CD4-positive, CD25-positive, alpha-beta regulatory T cell (primary cell): ENCODE results near the gene METAP1D. TPM values are rescaled to one million over a fixed set of nuclear protein-coding genes. Genes with fewer than 3 reads are reported as not detected.
A peak's percentile ranks its signal among the peaks of the same experiment; 100 is the strongest.
"Not testable (repeated sequence)": the region's sequence is repeated elsewhere in the genome, so short reads cannot be mapped to it uniquely, and the experiment has no call there.

Experiments
- ATAC-seq, 2 donors: fragments of 150-1000 bp; cut with Tn5 transposase; one replicate each; pipeline ENCODE4 v1.10.0; 2021; ENCODE audit warnings: low read depth in 2 of 2, moderate number of reproducible peaks in 2 of 2, moderate library complexity in 1 of 2
- DNase-seq, 3 donors: peaks; one replicate each; pipeline versions ENCODE4 v3.0.0 to v3.0.0-alpha.2; 2012 to 2022; ENCODE audit warnings: mixed read lengths in 1 of 3
- H3K27ac ChIP-seq: one replicate; pipeline ENCODE4 v1.7.0; 2013; ENCODE audit warnings: mild to moderate bottlenecking, low read length; ENCODE audit not compliant: insufficient read depth, poor library complexity, severe bottlenecking
- H3K27me3 ChIP-seq: one replicate; pipeline ENCODE4 v1.7.0; 2013; ENCODE audit warnings: low read length; ENCODE audit not compliant: control insufficient read depth, insufficient read depth
- H3K36me3 ChIP-seq: one replicate; pipeline ENCODE4 v1.7.0; 2013; ENCODE audit warnings: mild to moderate bottlenecking, low read length, moderate library complexity; ENCODE audit not compliant: control insufficient read depth, insufficient read depth
- H3K4me1 ChIP-seq: 2 replicates; pipeline ENCODE4 v1.7.0; 2013; ENCODE audit warnings: mild to moderate bottlenecking, low read length; ENCODE audit not compliant: insufficient read depth, control insufficient read depth, poor library complexity, severe bottlenecking
- H3K4me3 ChIP-seq: one replicate; pipeline ENCODE4 v1.7.0; 2013; ENCODE audit warnings: low read depth, mild to moderate bottlenecking, low read length, moderate library complexity
- H3K9me3 ChIP-seq, 2 experiments: 1 replicate in 1 of 2; 2 replicates in 1 of 2; pipeline ENCODE4 v1.7.0; 2013; ENCODE audit warnings: low read length in 2 of 2, mild to moderate bottlenecking in 1 of 2, moderate library complexity in 1 of 2; ENCODE audit not compliant: control insufficient read depth in 2 of 2
- H3K27ac Mint-ChIP-seq, 3 donors: one replicate each; pipeline ENCODE4 v1.8.0; 2020 to 2022; ENCODE audit warnings: mild to moderate bottlenecking in 3 of 3, mixed read lengths in 3 of 3, moderate library complexity in 2 of 3
- H3K27me3 Mint-ChIP-seq: one replicate; pipeline ENCODE4 v1.8.0; 2022; ENCODE audit warnings: mild to moderate bottlenecking, mixed read lengths
- H3K36me3 Mint-ChIP-seq: one replicate; pipeline ENCODE4 v1.8.0; 2020; ENCODE audit warnings: mixed read lengths
- H3K4me1 Mint-ChIP-seq, 4 donors: one replicate each; pipeline ENCODE4 v1.8.0; 2020 to 2022; ENCODE audit warnings: mixed read lengths in 4 of 4, mild to moderate bottlenecking in 1 of 4
- H3K4me3 Mint-ChIP-seq, 4 donors: one replicate each; pipeline ENCODE4 v1.8.0; 2020 to 2022; ENCODE audit warnings: mild to moderate bottlenecking in 4 of 4, mixed read lengths in 4 of 4, moderate library complexity in 3 of 4
- H3K9me3 Mint-ChIP-seq, 7 donors: one replicate each; pipeline ENCODE4 v1.8.0; 2020 to 2022; ENCODE audit warnings: mixed read lengths in 7 of 7, mild to moderate bottlenecking in 3 of 7, moderate library complexity in 2 of 7
- polyA plus RNA-seq, 4 donors: library from polyadenylated mRNA; unstranded; fragments of 300-500 nt; fragmentation: Illumina TruSeq; gene quantifications; one replicate each; pipeline ENCODE4 v1.2.3, GENCODE V29; 2021
- total RNA-seq: library from RNA; stranded (reverse); gene quantifications from one replicate; pipeline ENCODE4 v1.2.3, GENCODE V29; 2022

Gene METAP1D
- total and polyA plus RNA-seq, 5 donors from 2014 or later, result 0.54 to 3.7 (median 2.3) TPM

GRCh38 chr2:172063446-172063845, 63.7 kb downstream of the METAP1D start:
- Histone ChIP-seq H3K4me3 (no peak overlapping the region), H3K9me3 (no peaks in the 10 kb centered on the region), H3K36me3 (peaks cover 5% of the 10 kb centered on the region), H3K27ac (no peak overlapping the region), H3K27me3 (no peaks in the 10 kb centered on the region), H3K4me1 (no peaks in the 10 kb centered on the region)
- H3K27ac Mint-ChIP-seq, result no peak overlapping the region
- H3K4me1 Mint-ChIP-seq, result no peaks in the 10 kb centered on the region
- DNase-seq (no peak), ATAC-seq (no peak)
- no peak overlapping the region for H3K4me3 Mint-ChIP-seq
- no peaks in the 10 kb centered on the region for H3K9me3 Mint-ChIP-seq
- H3K36me3 Mint-ChIP-seq, result peaks cover 25% of the 10 kb centered on the region
- no peaks in the 10 kb centered on the region for H3K27me3 Mint-ChIP-seq

GRCh38 chr2:172065111-172065510, 65.4 kb downstream of the METAP1D start:
- H3K27ac ChIP-seq, result no peak overlapping the region
- DNase-seq (no peak), ATAC-seq (no peak)
- H3K4me3 ChIP-seq, result no peak overlapping the region
- H3K36me3 ChIP-seq, result peaks cover 5% of the 10 kb centered on the region
- no peak overlapping the region for H3K27ac Mint-ChIP-seq
- H3K4me1 Mint-ChIP-seq, result no peaks in the 10 kb centered on the region
- peaks cover 1% of the 10 kb centered on the region for H3K27me3 ChIP-seq
- H3K9me3 Mint-ChIP-seq, result no peaks in the 10 kb centered on the region
- no peak overlapping the region for H3K4me3 Mint-ChIP-seq
- H3K27me3 Mint-ChIP-seq, result peaks cover under 1% of the 10 kb centered on the region
- H3K36me3 Mint-ChIP-seq, result peaks cover 25% of the 10 kb centered on the region
- H3K9me3 ChIP-seq, result no peaks in the 10 kb centered on the region
- no peaks in the 10 kb centered on the region for H3K4me1 ChIP-seq

- ATAC-seq, result no peak
- Histone ChIP-seq H3K27me3 (peaks cover 1% of the 10 kb centered on the region), H3K9me3 (no peaks in the 10 kb centered on the region), H3K36me3 (peaks cover 5% of the 10 kb centered on the region), H3K4me1 (no peaks in the 10 kb centered on the region), H3K4me3 (no peak overlapping the region), H3K27ac (no peak overlapping the region)
- Mint-ChIP-seq H3K36me3 (peaks cover 25% of the 10 kb centered on the region), H3K4me3 (no peak overlapping the region), H3K9me3 (no peaks in the 10 kb centered on the region), H3K4me1 (no peaks in the 10 kb centered on the region), H3K27me3 (peaks cover 9% of the 10 kb centered on the region), H3K27ac (no peak overlapping the region)
- DNase-seq, result peak in 1 of 3 donors; percentile 28
These were observed 66.7 kb downstream of the METAP1D start for GRCh38 chr2:172066394-172066886.

- ATAC-seq, H3K9me3 ChIP-seq, H3K27me3 Mint-ChIP-seq, DNase-seq, H3K27ac Mint-ChIP-seq, H3K4me1 ChIP-seq, H3K27me3 ChIP-seq, H3K4me3 ChIP-seq, H3K4me1 Mint-ChIP-seq, H3K4me3 Mint-ChIP-seq, H3K36me3 ChIP-seq, H3K27ac ChIP-seq, H3K9me3 Mint-ChIP-seq: not testable (repeated sequence)
- peaks cover 18% of the 10 kb centered on the region for H3K36me3 Mint-ChIP-seq
These were observed 68.2 kb downstream of the METAP1D start for GRCh38 chr2:172067905-172068304.

- peaks cover 16% of the 10 kb centered on the region for H3K36me3 Mint-ChIP-seq
- peaks cover 0 to 2% (median 0%) of the 10 kb centered on the region in 7 donors for H3K9me3 Mint-ChIP-seq
- Histone ChIP-seq H3K4me3 (no peak overlapping the region), H3K27ac (no peak overlapping the region), H3K27me3 (peaks cover 1% of the 10 kb centered on the region), H3K36me3 (peaks cover 5% of the 10 kb centered on the region), H3K4me1 (no peaks in the 10 kb centered on the region), H3K9me3 (no peaks in the 10 kb centered on the region)
- H3K27ac Mint-ChIP-seq, result no peak overlapping the region
- no peak overlapping the region for H3K4me3 Mint-ChIP-seq
- DNase-seq (no peak), ATAC-seq (no peak)
- no peaks in the 10 kb centered on the region for H3K4me1 Mint-ChIP-seq
- H3K27me3 Mint-ChIP-seq, result peaks cover 21% of the 10 kb centered on the region
These were observed 71.2 kb downstream of the METAP1D start for GRCh38 chr2:172070936-172071335.

- no peaks in the 10 kb centered on the region for H3K4me1 ChIP-seq
- ATAC-seq, result no peak
- peaks cover 0 to 2% (median 0%) of the 10 kb centered on the region in 7 donors for H3K9me3 Mint-ChIP-seq
- H3K9me3 ChIP-seq, result no peaks in the 10 kb centered on the region
- peaks cover 0 to 3% (median 0%) of the 10 kb centered on the region in 4 donors for H3K4me1 Mint-ChIP-seq
- no peak for DNase-seq
- no peak overlapping the region for H3K27ac Mint-ChIP-seq
- no peaks in the 10 kb centered on the region for H3K36me3 ChIP-seq
- H3K4me3 Mint-ChIP-seq, result no peak overlapping the region
- H3K27me3 Mint-ChIP-seq, result peaks cover 33% of the 10 kb centered on the region
- H3K27ac ChIP-seq, result no peak overlapping the region
- no peak overlapping the region for H3K4me3 ChIP-seq
- peaks cover 8% of the 10 kb centered on the region for H3K36me3 Mint-ChIP-seq
- peaks cover 4% of the 10 kb centered on the region for H3K27me3 ChIP-seq
These were observed 72.5 kb downstream of the METAP1D start for GRCh38 chr2:172072303-172072702.

GRCh38 chr2:172072706-172073105, 73.0 kb downstream of the METAP1D start:
- H3K4me3 ChIP-seq, result no peak overlapping the region
- Mint-ChIP-seq H3K27ac (no peak overlapping the region), H3K4me3 (no peak overlapping the region), H3K9me3 (peaks cover 0 to 2% (median 0%) of the 10 kb centered on the region in 7 donors), H3K36me3 (peaks cover 8% of the 10 kb centered on the region), H3K4me1 (peaks cover 0 to 3% (median 0%) of the 10 kb centered on the region in 4 donors), H3K27me3 (peaks cover 35% of the 10 kb centered on the region)
- peaks cover 4% of the 10 kb centered on the region for H3K27me3 ChIP-seq
- ATAC-seq, result no peak
- DNase-seq, result no peak
- no peaks in the 10 kb centered on the region for H3K36me3 ChIP-seq
- no peaks in the 10 kb centered on the region for H3K9me3 ChIP-seq
- H3K27ac ChIP-seq, result no peak overlapping the region
- H3K4me1 ChIP-seq, result no peaks in the 10 kb centered on the region

- ATAC-seq, result no peak
- no peak overlapping the region for H3K27ac Mint-ChIP-seq
- H3K36me3 Mint-ChIP-seq, result peaks cover 8% of the 10 kb centered on the region
- Histone ChIP-seq H3K27me3 (peaks cover 6% of the 10 kb centered on the region), H3K36me3 (no peaks in the 10 kb centered on the region), H3K4me1 (no peaks in the 10 kb centered on the region), H3K4me3 (no peak overlapping the region), H3K9me3 (no peaks in the 10 kb centered on the region), H3K27ac (no peak overlapping the region)
- DNase-seq, result no peak
- H3K4me3 Mint-ChIP-seq, result no peak overlapping the region
- peaks cover 0 to 3% (median 0%) of the 10 kb centered on the region in 4 donors for H3K4me1 Mint-ChIP-seq
- H3K27me3 Mint-ChIP-seq, result peaks cover 43% of the 10 kb centered on the region
- peaks cover 0 to 2% (median 0%) of the 10 kb centered on the region in 7 donors for H3K9me3 Mint-ChIP-seq
These were observed 73.8 kb downstream of the METAP1D start for GRCh38 chr2:172073518-172073917.
